HG03196 (cell line): ENCODE results near the gene CYP2A13.
"Not testable (repeated sequence)": the region's sequence is repeated elsewhere in the genome, so short reads cannot be mapped to it uniquely, and the experiment has no call there.

Source experiments
- ATAC-seq: cut with Tn5 transposase; IDR thresholded peaks from one replicate; pipeline ENCODE4 v1.9.1; 2021; ENCODE audit not compliant: unreplicated experiment

The CYP2A13 gene

DNA sequence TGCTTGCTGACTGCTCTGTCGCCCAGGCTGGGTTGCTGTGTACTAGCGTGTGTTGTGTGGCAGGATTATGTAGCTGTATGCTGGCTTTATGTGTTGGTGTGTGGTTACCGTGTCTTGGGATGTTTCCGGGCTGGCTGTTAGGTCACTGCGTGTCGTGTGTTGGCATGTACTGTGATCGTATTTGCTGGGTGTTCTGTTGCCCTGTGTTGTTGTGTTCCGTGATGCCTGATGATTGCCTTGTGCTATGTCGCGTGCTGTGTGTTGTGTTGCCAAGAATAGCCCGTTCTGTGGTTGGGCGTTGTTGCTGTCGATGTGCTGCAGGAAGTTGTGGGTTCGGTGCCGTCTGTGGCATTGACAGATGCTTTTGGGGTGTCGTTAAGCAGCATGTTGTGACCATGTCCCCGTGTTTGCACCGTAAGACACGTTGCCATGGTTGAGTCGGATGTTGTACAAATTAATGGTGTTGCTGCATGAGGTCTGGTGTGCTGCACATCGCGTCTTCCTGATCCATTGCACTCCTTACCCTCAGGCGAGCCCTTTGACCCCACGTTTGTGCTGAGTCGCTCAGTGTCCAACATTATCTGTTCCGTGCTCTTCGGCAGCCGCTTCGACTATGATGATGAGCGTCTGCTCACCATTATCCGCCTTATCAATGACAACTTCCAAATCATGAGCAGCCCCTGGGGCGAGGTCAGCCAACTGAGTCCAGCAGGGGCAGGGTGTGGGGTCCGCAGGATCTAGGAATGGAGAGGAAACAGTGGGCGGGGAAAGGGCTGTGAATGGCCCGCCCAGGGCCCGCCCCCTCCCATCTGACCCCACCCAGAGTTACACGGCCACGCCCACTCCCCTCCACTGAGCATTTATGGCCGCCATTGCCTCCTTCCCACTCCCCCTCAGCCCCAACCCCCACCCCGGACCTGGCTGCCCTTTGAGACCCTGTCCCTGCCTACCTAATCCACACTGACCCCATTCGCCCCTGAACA, 33.0 kb downstream of the CYP2A13 start:
- ATAC-seq: not testable (repeated sequence)

DNA sequence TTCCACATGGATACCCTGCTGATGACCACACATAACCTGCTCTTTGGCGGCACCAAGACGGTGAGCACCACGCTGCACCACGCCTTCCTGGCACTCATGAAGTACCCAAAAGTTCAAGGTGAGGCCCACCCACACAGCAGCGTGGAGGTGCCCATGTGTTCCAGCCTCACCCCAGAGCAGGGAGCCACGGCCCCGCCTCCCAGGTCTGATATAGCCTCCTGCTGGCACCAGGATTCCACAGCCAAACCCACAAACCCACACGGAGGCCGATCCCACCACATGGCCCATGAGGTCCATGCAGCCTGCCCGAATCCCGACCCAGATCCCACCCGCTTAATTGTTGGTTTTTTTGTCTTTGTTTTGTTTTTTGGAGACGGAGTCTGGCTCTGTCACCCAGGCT, 34.6 kb downstream of the CYP2A13 start:
- ATAC-seq: not testable (repeated sequence)

- ATAC-seq: no peak
Measured at GRCh38 chr19:41123716-41124294, 35.6 kb downstream of the CYP2A13 start.

GRCh38 chr19:41126765-41127203, 38.5 kb downstream of the CYP2A13 start:
- ATAC-seq: not testable (repeated sequence)

DNA sequence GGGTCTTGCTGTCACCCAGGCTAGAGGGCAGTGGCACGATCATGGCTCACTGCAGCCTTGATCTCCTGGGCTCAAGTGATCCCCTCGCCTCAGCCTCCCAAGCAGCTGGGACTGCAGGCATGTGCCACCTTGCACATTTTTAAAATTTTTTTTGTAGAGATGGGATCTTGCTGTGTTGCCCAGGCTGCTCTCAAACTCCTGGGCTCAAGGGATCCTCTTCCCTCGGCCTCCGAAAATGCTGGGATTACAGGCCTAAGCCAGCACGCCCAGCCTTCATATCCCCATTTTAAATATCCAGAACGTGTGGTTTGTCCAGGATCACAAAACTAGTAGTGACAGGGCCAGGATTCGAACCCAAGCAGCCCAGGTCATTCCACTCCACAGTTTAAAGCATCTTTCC, 39.1 kb downstream of the CYP2A13 start:
- not testable (repeated sequence) for ATAC-seq

DNA sequence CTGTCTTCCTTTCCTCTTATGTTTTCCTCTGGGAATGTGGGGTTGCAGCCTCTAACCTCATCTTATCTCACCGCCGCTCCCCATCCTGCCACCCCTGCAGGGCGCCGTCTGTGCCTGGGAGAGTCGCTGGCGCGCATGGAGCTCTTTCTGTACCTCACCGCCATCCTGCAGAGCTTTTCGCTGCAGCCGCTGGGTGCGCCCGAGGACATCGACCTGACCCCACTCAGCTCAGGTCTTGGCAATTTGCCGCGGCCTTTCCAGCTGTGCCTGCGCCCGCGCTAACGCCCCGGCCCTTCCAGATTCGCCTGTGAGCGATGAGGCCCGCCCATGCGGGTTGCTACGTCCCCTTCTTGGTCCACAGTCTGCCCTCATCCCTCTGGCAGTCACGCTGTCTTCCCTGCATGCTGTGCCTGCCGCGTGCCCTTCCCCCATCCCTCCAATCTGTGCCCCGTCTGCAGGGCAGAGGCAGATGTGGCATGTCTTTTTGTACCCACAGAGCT, 39.6 kb downstream of the CYP2A13 start:
- not testable (repeated sequence) for ATAC-seq

DNA sequence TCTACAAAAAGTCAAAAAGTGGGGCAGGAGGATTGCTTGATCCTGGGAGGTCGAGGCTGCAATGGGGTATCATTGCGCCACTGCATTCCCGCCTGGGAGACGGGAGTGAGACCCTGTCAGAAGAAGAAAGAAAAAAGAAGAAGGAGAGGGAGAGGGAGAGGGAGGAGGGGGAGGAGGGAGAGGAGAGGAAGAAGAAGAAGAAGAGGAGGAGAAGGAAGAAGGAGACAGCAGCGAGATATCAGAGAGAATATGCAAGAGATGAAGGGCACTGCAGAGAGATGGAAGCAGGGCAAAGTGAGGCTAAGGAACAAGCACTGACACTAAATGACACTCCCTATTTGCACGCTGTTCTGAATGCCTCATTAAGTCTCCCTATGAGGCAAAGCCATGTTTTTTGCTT, 40.4 kb downstream of the CYP2A13 start:
- no peak for ATAC-seq

DNA sequence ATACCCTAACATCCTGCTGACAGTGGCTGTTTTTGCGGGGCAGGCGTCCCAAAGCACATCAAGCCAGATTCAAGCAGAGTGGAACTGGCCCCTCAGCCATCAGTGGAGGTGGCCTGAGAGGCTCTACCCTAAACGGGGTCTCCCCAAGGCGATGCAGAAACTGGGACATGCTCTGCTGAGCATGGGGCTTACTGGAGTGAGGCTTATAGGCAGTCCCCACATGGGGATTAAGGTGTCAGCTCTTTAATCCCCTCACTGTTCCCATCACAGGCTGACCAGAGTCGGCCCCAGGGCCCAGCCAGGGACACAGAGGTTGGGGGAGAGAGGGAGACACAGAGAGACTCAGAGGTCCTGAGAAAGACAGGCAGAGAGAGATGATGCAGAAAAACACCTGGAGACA, 42.9 kb downstream of the CYP2A13 start:
- ATAC-seq: no peak

DNA sequence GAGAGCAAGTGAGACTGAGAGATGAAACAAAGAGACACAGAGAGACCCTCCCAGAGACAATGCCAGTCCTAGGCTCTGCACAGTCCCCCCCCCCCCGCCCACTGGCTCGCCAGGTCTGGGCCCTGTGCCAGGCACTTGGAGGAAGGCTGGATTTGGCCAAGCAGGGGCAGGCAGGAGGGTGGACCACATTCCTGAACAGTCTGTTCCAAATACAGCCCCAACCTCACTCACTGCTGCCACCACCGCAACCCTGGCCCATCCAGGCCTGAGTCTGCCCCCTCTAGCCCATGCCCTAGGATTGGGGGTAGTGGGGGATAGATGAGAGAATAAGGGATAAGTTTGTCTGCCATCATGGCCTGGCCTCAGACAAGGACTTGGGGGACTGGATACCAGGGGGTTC, 45.0 kb downstream of the CYP2A13 start:
- ATAC-seq: no peak

- ATAC-seq: no peak
Measured at GRCh38 chr19:41134616-41135015, 46.4 kb downstream of the CYP2A13 start.

- not testable (repeated sequence) for ATAC-seq
Measured at GRCh38 chr19:41135390-41136384, 47.4 kb downstream of the CYP2A13 start.

- ATAC-seq: no peak
Measured at GRCh38 chr19:41136636-41137455, 48.6 kb downstream of the CYP2A13 start.

GRCh38 chr19:41144403-41144802, 56.2 kb downstream of the CYP2A13 start:
- ATAC-seq: no peak
